IPS DF 6.9 (cell line): ENCODE results near the gene CHM.
"Not testable (repeated sequence)": the region's sequence is repeated elsewhere in the genome, so short reads cannot be mapped to it uniquely, and the experiment has no call there.

Experiments
- DNase-seq: peaks from one replicate; pipeline ENCODE4 v3.0.0-alpha.2; 2013; ENCODE audit warnings: low read depth, low spot score
- H3K27ac ChIP-seq: one replicate; pipeline ENCODE4 v1.5.1; 2013; ENCODE audit warnings: low read length, control low read depth
- H3K27me3 ChIP-seq: 2 replicates; pipeline ENCODE4 v1.6.1; 2013; ENCODE audit warnings: mild to moderate bottlenecking, low read length; ENCODE audit not compliant: control insufficient read depth, insufficient read depth
- H3K36me3 ChIP-seq: 2 replicates; pipeline ENCODE4 v1.6.1; 2013; ENCODE audit warnings: low read length; ENCODE audit not compliant: control insufficient read depth, insufficient read depth
- H3K4me1 ChIP-seq: 2 replicates; pipeline ENCODE4 v1.6.1; 2013; ENCODE audit warnings: low read length; ENCODE audit not compliant: control insufficient read depth, insufficient read depth
- H3K4me3 ChIP-seq: 2 replicates; pipeline ENCODE4 v1.5.1; 2013; ENCODE audit warnings: mild to moderate bottlenecking, low read length
- H3K9me3 ChIP-seq: 2 replicates; pipeline ENCODE4 v1.6.1; 2013; ENCODE audit warnings: low read length, inconsistent platforms; ENCODE audit not compliant: control insufficient read depth, insufficient read depth
- WGBS: extraction: QIAGEN DNeasy Blood & Tissue Kit; methylation state at CpG from one replicate; pipeline ENCODE4 v1.1.7; 2013; ENCODE audit warnings: mixed read lengths, missing lambda C conversion rate; ENCODE audit not compliant: insufficient read length, insufficient coverage; 5-methylcytosine and 5-hydroxymethylcytosine counted together

CHM gene

GRCh38 chrX:85963736-85964135, 83.6 kb downstream of the CHM start:
- no peaks in the 10 kb centered on the region for H3K9me3 ChIP-seq
- H3K4me1 ChIP-seq, result no peaks in the 10 kb centered on the region
- WGBS, result no CpG with 5 or more reads among the region's 5 CpGs
- H3K4me3 ChIP-seq, result no peak overlapping the region
- no peak for DNase-seq
- no peaks in the 10 kb centered on the region for H3K27me3 ChIP-seq
- no peaks in the 10 kb centered on the region for H3K36me3 ChIP-seq
- no peak overlapping the region for H3K27ac ChIP-seq

DNA sequence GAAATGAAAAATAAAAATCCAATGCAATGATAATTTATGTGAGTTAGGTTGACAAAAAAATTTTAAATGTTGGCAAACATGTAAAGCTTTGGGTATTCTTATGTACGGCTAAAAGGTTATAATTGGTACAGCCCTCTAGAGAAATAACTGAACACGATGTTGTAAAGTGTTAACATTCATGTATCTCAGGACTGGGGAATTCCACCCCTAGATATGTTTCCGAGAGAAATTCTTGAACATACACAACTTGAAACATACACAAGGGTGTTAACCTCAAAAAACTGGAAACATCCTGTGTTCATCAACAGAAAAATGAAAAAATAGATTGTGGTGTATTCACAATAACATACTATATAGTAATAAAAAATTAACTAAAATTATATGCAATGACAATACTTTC, 91.8 kb downstream of the CHM start:
- no CpG with 5 or more reads among the region's 3 CpGs for WGBS
- no peak for DNase-seq
- no peaks in the 10 kb centered on the region for H3K36me3 ChIP-seq
- H3K4me1 ChIP-seq, result no peaks in the 10 kb centered on the region
- H3K9me3 ChIP-seq, result no peaks in the 10 kb centered on the region
- H3K27me3 ChIP-seq, result no peaks in the 10 kb centered on the region
- no peak overlapping the region for H3K4me3 ChIP-seq
- H3K27ac ChIP-seq, result no peak overlapping the region

DNA sequence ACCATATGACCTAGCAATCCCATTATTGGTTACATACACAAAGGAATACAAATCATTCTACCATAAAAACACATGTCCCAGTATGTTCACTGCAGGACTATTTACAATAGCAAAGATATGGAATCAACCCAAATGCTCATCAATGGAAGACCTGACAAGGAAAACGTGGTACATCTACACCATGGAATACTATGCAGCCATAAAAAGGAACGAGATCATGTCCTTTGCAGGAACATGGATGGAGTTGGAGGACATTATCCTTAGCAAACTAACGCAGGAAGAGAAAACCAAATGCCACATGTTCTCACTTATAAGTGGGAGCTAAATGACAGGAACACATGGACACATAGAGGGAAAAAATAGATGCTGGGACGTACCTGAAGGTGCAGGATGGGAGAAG, 102.6 kb downstream of the CHM start:
- H3K4me3 ChIP-seq, H3K27me3 ChIP-seq, H3K9me3 ChIP-seq, DNase-seq, H3K4me1 ChIP-seq, H3K36me3 ChIP-seq, H3K27ac ChIP-seq: not testable (repeated sequence)
- no CpG with 5 or more reads among the region's 4 CpGs for WGBS

DNA sequence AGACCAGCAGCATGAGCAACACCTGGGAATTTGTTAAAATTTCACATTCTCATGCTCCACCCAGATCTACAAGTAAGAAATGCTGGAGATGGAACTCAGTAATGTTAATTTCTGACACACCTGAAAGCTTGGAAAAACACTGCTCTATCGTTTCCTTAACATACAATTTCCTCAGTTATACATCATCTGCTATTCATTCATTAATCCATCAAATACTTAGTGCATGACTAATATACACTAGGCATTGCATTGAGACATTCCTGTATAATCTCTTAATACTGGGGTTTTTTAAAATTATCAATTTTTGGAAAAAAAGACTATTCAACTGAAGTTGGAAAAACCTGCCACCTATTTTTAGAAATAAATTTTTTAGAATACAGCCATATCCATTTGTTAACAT, 106.1 kb downstream of the CHM start:
- DNase-seq, result no peak
- H3K27me3 ChIP-seq, result no peaks in the 10 kb centered on the region
- H3K27ac ChIP-seq, result no peak overlapping the region
- no peaks in the 10 kb centered on the region for H3K4me1 ChIP-seq
- no peak overlapping the region for H3K4me3 ChIP-seq
- no peaks in the 10 kb centered on the region for H3K36me3 ChIP-seq
- H3K9me3 ChIP-seq, result no peaks in the 10 kb centered on the region
- no CpG with 5 or more reads among the region's 1 CpG for WGBS

DNA sequence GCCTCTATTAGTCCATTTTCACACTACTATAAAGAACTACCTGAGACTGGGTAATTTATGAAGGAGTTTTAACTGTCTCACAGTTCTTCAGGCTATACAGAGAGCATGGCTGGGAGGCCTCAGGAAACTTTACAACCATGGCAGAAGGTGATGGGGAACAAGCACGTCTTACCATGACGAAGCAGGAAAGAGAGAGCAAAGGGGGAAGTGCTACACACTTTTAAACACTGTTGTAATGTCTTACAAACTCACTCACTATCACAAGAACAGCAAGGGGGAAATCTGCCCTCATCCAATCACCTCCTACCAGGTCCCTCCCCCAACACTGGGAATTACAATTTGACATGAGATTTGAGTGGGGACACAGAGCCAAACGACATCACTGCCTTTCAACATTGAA, 107.4 kb downstream of the CHM start:
- H3K4me1 ChIP-seq, H3K36me3 ChIP-seq, DNase-seq, H3K4me3 ChIP-seq, H3K9me3 ChIP-seq, H3K27me3 ChIP-seq, H3K27ac ChIP-seq: not testable (repeated sequence)
- WGBS, result no CpG with 5 or more reads among the region's 3 CpGs

- H3K36me3 ChIP-seq, DNase-seq, H3K27me3 ChIP-seq, H3K4me1 ChIP-seq, H3K4me3 ChIP-seq, H3K27ac ChIP-seq, H3K9me3 ChIP-seq: not testable (repeated sequence)
- WGBS, result no CpG with 5 or more reads among the region's 2 CpGs
Observed at GRCh38 chrX:85934399-85934798, 113.0 kb downstream of the CHM start.

DNA sequence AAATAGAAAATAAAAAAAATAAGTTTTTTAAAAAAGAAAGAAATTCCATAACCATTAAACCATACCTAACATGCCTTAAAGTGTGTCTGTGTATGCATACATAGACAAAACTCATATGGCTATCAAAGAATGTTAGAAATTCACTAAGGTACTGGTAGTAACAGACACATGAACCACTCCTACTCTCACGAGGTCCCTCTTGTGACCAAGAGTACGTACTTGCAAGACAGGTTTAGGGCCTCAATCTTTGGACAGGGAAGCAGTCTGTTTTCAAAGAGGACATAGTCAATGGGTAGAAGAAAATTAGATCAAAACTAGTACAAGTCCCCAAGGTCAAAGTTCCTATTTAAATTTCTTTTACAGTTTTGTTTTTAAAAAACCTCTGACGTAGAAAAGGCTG, 117.3 kb downstream of the CHM start:
- WGBS, result no CpG with 5 or more reads among the region's 3 CpGs
- no peaks in the 10 kb centered on the region for H3K36me3 ChIP-seq
- no peaks in the 10 kb centered on the region for H3K27me3 ChIP-seq
- H3K27ac ChIP-seq, result no peak overlapping the region
- H3K4me1 ChIP-seq, result no peaks in the 10 kb centered on the region
- H3K4me3 ChIP-seq, result no peak overlapping the region
- H3K9me3 ChIP-seq, result no peaks in the 10 kb centered on the region
- no peak for DNase-seq

- no CpG with 5 or more reads among the region's 1 CpG for WGBS
- Histone ChIP-seq H3K36me3 (no peaks in the 10 kb centered on the region), H3K4me1 (no peaks in the 10 kb centered on the region), H3K4me3 (no peak overlapping the region), H3K9me3 (no peaks in the 10 kb centered on the region), H3K27ac (no peak overlapping the region), H3K27me3 (no peaks in the 10 kb centered on the region)
- no peak for DNase-seq
Observed at GRCh38 chrX:85928606-85929005, 118.8 kb downstream of the CHM start.

- Histone ChIP-seq H3K27ac (no peak overlapping the region), H3K4me1 (no peaks in the 10 kb centered on the region), H3K27me3 (no peaks in the 10 kb centered on the region), H3K9me3 (no peaks in the 10 kb centered on the region), H3K36me3 (no peaks in the 10 kb centered on the region), H3K4me3 (no peak overlapping the region)
- no CpG with 5 or more reads among the region's 1 CpG for WGBS
- DNase-seq, result no peak
Observed at GRCh38 chrX:85927740-85928139, 119.6 kb downstream of the CHM start.

DNA sequence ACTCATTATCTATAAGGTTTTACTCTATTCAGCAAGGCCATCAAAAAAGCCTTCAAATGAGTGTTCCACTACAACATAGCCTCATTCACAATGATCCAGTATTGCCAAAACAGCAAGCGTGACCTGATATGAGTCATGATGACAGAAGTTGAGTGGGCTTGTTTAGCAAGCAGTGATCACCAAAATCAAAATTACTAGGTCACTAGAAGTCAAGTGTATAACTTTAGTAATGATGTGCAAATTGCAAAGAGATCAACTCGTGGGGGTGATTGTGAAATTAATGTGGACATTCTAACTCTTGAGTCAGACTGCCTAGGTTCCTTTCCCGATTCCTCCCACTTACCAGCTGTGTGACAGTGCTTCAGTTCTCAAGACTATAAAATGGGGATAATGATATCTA, 124.5 kb downstream of the CHM start:
- no peak for DNase-seq
- H3K27me3 ChIP-seq, result no peaks in the 10 kb centered on the region
- H3K36me3 ChIP-seq, result no peaks in the 10 kb centered on the region
- no CpG with 5 or more reads among the region's 3 CpGs for WGBS
- no peaks in the 10 kb centered on the region for H3K4me1 ChIP-seq
- H3K9me3 ChIP-seq, result no peaks in the 10 kb centered on the region
- no peak overlapping the region for H3K4me3 ChIP-seq
- no peak overlapping the region for H3K27ac ChIP-seq

GRCh38 chrX:85916656-85917280, 130.6 kb downstream of the CHM start:
- not testable (repeated sequence) for H3K4me1 ChIP-seq, DNase-seq, H3K27me3 ChIP-seq, H3K27ac ChIP-seq, H3K36me3 ChIP-seq, H3K9me3 ChIP-seq, H3K4me3 ChIP-seq
- no CpG with 5 or more reads among the region's 2 CpGs for WGBS
